Mesenteric fat pad (tissue), 1 donor: ENCODE results near the gene SLF2. TPM values are rescaled to one million over a fixed set of nuclear protein-coding genes. Genes with fewer than 3 reads are reported as not detected.

ENCODE experiments used
- DNase-seq: peaks from one replicate; pipeline ENCODE4 v3.0.0-alpha.2; 2020; ENCODE audit warnings: low spot score
- total RNA-seq: library from RNA; stranded (reverse); fragmentation: NEBNext Ultra II Directional; extraction: Animal tissue kit (Norgen Biotek cat#: 25700); gene quantifications from one replicate; pipeline ENCODE4 v1.2.1, GENCODE V29; 2021
- donor health status: DM: yes; HTN: yes; CAD: no.

SLF2 gene
- total RNA-seq, 1 donor from 2014 or later = 18.4 TPM

DNA sequence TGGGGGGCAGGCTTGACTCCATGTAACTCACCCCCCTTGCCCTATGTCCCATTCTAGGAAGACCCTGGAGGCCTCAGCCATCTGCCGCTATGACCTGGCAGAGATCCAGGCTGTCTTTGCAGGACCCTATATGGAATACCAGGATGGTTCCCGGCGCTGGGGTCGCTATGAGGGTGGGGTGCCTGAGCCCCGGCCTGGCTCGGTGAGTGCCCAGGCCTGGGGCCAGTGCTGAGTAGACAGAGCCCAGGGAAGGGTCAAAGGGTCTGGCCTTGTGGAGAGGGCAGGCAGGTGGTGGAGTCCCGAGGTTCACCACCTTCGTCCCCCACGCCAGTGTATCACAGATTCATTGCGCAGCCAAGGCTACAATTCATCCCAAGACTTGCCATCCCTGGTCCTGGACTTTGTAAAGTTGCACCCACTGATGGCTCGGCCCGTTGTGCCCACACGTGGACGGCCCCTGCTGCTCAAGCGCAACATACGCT is 67.1 kb downstream of the SLF2 start:
- peak; percentile 67 for DNase-seq

DNA sequence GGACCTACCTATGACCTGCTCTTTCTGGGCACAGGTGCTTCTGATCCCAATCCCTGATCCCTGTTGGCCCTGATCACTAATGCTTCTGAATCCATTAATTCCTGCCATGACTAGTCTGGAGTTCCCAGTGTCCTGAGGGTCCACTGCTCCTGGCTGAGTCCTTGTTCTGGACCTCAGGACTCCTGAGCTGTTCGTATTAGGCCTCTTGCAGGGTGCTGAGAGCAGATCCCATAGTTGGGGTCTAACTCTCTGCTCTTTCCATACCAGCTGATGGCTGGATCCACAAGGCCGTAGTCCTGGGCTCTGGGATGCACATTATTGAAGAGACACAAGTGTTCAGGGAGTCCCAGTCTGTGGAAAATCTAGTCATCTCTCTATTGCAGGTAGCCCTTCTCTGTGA is 67.5 kb downstream of the SLF2 start:
- no peak for DNase-seq

DNA sequence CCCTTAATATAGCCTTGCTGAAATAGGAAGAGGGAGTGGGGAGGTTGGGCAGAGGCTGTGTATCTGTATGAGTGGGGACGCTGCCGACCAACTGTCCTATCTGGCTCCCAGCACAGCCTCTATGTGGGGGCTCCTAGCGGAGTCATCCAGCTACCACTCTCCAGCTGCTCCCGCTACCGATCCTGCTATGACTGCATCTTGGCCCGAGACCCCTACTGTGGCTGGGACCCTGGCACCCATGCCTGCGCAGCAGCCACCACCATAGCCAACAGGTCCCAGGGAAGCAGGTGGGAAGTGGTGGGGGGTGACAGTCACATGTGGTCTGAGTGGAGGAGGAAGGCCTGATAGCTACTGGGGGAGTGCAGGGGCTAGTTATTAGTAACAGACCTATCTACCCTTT is 67.9 kb downstream of the SLF2 start:
- DNase-seq = peak; percentile 68

DNA sequence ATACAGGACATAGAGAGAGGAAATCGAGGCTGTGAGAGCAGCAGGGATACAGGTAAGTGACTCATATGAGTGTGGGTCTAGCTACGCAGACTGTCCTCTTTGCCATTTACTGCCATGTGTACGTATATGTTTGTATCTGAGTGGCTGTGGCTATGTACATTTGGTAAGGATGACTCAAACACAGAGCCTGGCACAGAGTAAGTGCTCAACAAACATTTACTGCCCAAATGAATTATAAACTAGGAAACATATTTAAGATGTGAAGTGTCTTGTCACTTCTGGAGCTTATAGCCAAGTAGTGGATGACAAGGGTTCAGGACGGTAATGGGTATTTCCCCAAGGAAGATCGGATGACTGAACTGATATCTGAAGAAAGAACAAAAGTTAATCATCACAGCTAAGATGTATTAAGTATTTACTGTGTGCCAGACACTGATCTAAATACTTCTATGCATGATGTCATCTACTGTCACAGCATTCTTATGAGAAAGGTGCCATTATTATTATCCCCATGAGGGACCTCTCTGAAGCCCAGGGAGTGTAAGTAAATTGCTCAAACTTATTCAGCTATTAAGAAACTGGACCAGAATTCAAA is 68.5 kb downstream of the SLF2 start:
- no peak for DNase-seq

DNA sequence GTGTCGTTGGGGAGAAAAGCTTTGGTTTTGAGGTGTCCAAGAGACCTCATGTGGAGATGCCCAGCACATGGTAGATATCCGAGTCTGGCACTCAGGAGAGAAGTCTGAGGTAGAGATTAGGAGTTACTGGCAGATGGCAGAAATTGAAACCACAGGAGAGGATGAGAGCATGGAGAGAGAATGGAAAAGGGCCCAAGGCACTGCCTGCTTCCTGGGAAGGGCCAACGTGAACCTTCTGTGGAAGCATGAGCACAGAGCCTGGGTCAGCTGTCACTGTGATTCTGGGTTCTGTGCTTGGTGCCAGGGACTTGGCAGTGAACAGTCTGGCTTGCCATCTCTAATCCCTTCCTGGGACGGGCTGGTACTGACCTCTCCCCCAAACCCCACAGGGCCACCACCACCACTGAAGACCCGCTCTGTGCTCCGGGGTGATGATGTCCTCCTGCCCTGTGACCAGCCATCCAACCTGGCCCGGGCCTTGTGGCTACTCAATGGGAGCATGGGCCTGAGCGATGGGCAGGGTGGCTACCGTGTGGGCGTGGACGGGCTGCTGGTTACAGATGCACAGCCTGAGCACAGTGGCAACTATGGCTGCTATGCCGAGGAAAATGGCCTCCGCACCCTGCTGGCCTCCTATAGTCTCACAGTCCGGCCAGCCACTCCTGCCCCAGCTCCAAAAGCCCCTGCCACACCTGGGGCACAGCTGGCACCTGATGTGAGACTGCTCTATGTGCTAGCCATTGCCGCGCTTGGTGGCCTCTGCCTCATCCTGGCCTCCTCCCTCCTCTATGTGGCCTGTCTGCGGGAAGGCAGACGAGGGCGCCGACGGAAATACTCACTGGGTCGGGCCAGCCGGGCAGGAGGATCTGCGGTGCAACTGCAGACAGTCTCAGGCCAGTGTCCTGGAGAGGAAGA is 70.4 kb downstream of the SLF2 start:
- DNase-seq = peak; percentile 89

DNA sequence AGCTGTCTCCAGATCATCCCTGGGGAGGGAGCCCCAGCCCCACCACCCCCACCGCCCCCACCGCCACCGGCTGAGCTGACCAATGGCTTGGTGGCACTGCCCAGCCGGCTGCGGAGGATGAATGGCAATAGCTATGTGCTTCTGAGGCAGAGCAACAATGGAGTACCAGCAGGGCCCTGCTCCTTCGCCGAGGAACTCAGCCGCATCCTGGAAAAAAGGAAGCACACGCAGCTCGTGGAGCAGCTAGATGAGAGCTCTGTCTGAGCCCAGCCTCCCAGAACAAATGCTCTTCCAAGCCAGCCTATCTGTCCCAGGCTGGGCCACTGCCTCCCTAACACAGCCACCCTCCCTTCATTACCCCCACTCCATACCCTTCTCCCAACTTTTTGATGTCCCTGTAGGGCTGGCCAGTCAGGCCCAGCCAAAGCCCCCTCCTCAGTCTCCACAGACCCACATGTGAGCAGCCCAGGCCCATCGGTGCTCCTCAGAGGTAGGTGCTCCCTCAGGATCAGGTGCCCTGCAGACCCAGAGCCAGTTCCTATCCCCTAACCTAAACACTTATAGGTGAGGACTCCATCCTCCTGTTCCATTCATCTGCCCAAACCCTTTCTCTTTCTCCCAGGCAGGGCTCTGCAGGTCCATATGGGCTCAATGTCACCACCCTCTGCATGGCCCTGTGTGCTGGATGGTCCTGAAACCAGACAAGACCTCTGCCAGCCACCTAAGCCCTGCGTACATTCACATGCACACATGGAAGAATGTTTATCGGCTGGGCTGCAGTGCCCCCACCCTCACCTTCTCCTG is 71.3 kb downstream of the SLF2 start:
- DNase-seq = peak; percentile 77

DNA sequence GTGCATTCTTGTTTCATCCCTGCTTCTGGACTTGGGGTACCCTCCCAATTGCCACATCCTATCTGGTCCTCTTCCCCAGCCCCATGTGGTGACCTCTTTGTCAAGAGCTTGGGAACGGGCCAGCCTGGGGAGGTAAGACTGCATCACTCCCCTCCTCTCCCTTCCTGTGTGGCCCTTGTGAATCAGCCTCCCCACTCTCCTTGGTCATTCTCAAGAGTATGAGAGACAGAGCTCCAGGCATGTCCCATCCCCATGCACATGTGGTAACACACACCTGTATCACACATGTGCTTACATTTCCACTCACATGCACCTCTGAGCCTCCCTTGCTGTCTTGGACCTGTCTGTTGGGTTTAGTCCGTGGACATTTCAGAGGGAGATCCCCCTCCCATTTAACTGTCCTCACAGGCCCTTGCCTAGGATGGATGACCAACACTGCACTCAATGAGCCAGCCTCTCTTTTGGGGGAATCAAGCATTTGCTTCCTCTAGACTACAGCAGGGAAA is 72.0 kb downstream of the SLF2 start:
- DNase-seq = peak; percentile 72

DNA sequence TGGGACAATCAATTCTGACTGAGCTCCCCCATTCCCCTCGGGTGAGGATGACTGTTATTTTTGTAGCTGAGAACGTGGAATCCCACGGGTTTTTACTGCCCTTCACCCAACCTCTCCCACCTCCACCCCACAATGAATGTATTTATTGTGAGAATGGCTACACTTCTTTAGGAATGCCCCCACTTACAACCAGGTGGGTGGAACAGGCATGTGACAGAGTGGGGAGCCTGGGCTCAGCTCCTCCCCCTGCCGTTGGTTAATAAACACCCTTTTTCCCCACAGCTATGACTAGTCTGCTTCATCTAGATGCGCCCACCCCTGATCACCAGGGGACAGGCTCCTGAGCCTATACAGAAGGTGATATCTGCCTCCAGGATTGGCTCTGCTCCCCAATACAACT is 72.6 kb downstream of the SLF2 start:
- DNase-seq = no peak

DNA sequence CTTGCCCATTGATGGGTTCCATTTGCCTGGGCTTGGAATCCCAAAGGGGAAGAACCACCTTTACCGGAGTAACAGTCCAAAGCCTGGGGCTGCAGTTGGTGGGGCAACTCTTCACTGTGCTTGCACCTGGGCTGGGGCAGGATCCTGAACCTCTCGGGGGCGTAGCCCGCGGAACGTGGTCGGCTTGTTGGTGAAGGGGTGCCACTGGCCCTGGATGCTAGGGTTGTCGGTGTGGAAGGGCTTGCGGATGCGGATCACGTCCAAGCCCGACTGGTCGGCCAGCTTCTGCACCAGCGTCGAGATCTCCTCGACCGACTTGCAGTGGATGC is 73.8 kb downstream of the SLF2 start:
- no peak for DNase-seq

DNA sequence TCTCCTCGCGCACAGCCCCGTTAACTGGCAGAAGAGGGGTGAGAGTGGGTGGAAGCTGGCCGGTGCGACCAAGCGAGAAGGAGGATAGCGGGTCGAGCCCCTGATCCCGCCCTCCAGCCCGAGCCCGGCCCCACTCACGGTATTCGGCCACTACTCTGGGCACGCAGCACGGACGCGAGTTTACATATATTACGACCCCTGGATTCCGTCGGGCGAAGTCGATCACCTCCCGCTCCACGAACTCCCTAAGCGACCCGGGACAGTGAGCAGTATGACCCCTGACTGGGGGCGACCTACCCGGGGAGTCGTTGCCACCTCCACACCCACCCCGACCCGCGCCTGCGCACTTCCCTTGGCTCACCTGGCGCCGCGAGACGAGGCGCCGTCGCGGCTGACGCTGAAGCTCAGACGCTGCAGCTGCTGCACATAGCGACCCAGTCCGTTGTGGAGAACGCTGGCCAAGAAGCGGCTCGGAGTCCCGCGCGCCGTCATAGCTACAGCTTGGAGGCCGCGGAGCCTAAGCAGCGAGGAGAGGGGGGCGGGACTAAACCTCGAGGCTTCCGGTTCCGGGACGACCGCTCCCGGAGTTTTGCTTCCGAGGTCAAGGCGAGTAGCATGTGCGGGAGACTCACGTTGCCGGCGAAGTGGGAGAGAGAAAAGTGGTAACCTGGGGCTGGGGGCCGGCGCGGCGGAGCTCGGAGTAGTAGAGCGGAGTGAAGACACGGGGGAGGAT is 74.4 kb downstream of the SLF2 start, which contains the start of the genes MRPL43 and TWNK:
Gene MRPL43 (minus strand): TSS at position 546 of the 733 bp plus-strand sequence. CDS start 54 bp downstream, at position 492.
Gene TWNK (plus strand): TSS at position 592 of the 733 bp plus-strand sequence. CDS start 668 bp downstream, outside the sequence.
- peak; percentile 96 for DNase-seq

DNA sequence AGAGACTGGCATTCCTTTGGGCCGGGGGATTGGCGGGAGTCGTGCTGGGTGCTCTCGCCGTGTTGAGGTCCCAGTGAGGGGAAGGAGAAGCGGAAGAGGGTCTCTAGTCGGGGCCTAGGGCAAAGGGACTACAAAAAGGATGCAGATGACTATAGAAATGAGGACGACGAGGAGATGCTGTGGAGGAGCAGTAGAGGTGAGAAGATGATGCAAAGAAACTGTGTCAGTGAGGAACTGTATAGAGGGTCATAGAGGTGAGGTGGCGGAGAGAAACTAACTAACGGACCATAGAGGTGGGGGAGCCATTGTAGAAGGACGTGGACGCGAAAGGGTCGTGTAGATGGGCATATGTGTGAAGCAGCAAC is 74.9 kb downstream of the SLF2 start:
- no peak for DNase-seq

DNA sequence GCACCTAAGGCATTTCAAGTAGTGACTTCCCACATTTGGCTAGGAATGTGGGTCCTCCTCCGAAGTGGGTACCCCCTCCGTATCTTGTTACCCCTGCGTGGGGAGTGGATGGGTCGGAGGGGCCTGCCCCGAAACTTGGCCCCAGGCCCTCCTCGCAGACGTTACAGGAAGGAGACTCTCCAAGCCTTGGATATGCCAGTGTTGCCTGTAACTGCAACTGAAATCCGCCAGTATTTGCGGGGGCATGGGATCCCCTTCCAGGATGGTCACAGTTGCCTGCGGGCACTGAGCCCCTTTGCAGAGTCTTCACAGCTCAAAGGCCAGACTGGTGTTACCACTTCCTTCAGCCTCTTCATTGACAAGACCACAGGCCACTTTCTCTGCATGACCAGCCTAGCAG is 75.4 kb downstream of the SLF2 start:
- DNase-seq = no peak

DNA sequence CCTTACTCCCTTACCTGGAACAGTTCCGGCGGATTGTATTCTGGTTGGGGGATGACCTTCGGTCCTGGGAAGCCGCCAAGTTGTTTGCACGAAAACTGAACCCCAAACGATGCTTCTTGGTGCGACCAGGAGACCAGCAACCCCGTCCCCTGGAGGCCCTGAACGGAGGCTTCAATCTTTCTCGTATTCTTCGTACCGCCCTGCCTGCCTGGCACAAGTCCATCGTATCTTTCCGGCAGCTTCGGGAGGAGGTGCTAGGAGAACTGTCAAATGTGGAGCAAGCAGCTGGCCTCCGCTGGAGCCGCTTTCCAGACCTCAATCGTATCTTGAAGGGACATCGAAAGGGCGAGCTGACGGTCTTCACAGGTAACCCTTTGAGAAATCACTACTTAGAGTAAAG is 76.3 kb downstream of the SLF2 start:
- DNase-seq = no peak

DNA sequence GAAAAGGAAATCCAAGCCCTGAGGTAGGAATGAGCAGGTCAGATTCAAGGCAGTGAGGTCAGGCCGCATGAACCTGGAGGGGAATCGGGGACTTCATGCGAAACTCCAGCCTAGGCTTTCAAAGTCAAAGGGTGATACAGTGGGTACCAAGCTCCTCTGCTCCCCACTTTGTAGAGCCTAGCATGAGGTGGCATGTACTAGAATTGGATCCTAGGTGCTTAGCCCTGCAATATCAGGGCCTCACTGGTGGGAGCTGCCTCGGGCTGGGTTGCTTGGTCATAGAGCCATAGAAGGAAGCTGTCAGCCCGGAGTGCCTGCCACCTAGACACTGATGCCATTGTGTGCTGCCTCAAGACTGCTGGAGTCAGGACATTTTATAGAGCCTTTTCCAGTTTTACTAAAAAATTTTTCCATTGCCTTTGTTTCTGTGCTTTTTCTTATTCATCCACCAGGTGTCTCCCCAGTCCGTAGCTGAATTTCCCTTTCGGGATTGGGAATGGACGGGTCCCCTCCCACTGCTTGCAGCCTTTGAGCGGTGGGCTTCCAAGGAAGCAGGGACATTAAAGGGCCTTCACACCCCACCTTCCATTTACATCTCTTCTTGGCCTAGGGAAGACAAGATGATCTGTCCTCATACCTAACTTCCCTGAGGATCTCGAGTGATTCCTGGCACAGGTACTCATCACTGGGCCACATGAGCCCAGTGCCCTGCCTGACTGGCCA is 81.4 kb downstream of the SLF2 start:
- no peak for DNase-seq

DNA sequence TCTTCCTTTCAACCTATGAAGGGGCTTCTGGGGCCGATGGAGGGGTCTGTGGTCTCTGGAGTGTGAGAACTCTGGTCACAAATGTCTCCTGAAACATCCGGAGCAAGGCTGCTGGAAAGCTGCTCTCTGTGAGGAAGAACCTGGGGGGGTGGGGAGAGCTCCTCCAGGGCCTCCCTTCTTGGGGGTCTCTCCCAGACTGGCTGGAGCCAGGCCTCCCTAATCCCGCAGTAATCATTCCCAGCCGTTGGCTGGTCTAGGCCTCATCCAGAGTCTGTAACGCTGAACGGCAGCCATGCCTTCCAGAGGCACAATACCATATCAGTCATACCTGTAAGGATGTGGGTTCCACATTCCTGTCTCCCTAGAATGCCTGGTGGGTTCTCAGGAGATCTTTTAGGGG is 82.4 kb downstream of the SLF2 start:
- DNase-seq = no peak

DNA sequence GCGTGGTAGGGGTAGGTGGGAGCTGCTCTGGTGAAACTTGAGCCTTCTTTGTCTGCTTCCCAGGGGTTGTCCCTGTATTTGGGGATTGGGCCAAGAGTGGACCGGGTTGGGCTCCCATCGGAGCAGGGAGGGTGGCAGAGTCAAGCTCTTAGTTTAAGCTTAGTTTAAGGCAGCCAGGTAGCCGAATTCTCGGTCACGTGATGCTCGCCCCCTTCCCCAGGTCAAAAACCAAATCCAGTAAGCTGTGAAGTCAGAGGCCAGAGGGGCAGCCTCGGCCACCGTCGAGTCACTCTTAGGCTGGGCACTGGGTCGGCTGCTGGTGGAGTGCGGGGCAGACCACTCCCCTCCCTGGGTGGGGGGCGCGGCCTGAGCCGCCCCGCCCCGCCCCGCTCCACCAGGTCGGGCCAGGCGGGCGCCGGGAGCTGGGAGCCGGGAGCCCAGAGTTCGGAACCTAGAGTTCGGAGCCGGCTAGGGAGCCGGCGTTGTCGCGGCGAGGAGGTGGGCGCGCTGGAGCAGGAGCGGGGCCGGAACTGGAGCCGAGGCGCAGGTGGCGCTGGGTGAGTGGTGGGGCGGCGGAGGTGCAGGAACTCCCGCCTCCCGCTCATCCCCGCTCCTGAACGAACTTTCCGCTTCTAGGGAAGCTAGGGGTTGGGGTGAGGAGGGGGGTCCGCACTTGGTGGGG is 84.1 kb downstream of the SLF2 start:
- no peak for DNase-seq

DNA sequence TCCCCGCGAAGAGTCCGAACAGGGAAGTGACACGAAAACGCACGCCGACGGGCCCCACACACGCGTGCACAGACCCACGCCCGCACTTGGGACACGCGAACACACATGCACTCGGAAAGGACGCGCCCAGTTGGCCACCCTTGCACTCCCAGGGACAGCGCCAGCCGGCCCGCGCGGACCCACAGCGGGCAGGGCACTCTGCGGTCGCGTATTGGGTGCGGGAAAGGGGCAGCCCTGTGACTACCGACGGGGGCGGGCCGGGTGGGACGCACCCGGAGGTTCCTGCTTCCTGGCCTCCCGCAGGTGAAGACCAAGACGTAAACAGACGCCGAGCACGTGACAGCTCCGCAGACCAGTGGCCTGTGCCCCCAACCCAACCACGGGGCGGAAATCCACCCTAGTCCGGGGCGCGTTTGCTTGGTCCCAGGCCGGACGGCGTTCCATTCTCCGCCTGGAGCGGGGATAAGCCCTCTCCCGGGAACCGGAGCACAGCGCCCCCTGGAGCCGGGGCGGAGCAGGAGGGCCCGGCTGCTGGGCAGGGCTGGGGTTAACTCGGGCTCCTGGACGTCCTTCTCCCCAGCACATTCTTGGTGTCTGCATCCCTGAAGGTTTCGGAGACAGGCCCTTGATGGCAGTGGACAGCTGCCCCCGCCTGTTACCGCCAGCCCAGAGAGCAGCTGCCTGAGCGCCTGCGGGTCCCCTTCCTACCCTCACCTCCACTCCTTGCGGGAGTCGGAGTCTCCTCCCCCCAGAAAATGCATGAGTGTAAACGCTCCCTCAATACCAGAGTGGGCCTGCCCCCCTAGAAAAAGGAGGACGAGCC is 84.8 kb downstream of the SLF2 start:
- DNase-seq = peak; percentile 94

DNA sequence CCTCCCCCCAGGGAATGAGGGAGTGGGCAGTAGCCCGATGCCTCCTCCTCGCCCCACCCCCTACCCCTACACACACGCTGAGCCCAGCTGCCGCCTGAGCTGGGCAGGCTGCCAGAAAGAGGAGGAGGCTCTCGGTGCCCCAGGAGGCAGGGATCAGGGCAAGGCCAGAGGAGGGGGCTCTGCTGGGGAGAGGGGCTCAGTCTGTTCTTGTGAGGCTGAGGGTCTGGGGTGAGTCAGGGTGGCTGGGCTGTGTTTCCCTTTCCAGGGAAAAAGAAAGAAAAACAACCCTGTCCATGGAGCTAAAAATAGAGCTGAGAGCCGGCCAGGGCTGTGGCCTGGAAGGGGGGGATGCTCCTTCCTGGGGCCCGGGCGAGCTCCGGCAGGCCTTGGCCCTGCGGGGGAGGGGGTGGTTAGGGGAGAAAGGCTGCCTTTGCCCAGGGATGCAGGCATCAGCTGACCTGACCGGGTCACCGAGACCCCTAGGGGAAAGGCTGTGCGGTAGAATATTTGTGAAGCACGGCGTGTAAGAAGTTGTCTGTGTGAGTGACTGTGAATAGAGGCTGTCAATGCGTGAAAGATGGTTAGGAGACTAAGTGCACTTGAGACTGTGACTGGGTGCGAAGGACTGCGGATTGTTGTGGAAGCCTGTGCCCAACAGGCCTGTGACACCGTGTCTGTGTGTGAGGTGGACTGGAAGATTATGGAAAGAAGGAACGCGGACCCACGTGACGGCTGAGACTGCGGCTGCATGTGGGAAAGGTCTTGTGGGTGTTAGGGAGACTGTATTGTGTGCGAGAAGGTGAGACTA is 85.6 kb downstream of the SLF2 start:
- DNase-seq = no peak
